Measurements from ENCODE around the gene NBPF11. TPM values are rescaled to one million over a fixed set of nuclear protein-coding genes. Genes with fewer than 3 reads are reported as not detected.

The NBPF11 gene
- total RNA-seq, 2 donors from 2014 or later = 8.5 to 12.3 TPM

DNA sequence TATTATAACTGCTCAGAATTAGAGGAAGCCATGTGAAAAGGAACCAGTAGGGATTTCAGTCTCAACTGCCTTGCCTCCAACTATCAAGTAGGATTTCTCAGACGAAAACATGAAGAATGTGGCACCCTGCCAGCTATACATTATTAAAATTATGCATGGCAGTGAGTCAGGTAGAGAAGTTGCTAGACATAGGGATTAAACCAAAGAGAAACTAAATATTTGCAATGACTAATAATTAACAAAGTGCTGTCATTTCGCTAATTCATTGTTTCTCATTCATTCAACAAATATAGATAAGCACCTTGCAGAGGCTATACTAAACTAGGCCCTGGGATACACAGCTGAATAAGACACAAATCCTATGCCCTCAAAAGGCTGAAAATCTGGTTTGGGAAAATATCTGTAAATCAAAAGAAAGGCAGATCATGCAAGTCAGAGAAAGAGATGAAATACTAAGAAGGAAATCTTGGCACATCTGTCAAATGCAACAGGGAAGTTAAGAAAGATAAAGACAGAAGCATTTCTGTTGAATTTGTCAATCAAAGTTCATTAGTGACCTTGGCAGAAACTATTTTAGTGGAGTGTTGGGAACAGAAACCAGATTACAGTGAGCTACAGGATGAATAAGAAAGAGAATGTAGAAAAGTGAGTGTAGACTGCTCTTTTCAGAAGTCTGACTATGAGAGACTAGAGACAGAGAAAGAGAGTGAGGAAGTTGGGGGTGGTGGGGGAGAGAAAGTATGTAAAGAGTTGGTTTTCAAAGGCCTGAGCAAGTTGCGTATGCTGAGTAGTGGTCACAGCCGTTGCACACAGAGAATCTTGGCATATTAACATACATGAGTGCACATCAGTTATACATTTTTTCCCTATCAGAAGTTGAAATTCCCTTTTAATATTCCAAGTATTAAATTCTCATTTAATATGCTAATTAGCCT lies 14.7 kb upstream of the NBPF11 start:
- ATAC-seq (ENCODE audit: insufficient number of reproducible peaks, low FRiP score, low read depth) = no peak

GRCh38 chr1:148162363-148162762 lies 10.3 kb upstream of the NBPF11 start:
- H3K9me3 ChIP-seq = no peaks in the 10 kb centered on the region
- DNase-seq (ENCODE audit: low spot score) = no peak
- H3K4me3 ChIP-seq = no peak overlapping the region
- TF ChIP-seq, protein P1, sequence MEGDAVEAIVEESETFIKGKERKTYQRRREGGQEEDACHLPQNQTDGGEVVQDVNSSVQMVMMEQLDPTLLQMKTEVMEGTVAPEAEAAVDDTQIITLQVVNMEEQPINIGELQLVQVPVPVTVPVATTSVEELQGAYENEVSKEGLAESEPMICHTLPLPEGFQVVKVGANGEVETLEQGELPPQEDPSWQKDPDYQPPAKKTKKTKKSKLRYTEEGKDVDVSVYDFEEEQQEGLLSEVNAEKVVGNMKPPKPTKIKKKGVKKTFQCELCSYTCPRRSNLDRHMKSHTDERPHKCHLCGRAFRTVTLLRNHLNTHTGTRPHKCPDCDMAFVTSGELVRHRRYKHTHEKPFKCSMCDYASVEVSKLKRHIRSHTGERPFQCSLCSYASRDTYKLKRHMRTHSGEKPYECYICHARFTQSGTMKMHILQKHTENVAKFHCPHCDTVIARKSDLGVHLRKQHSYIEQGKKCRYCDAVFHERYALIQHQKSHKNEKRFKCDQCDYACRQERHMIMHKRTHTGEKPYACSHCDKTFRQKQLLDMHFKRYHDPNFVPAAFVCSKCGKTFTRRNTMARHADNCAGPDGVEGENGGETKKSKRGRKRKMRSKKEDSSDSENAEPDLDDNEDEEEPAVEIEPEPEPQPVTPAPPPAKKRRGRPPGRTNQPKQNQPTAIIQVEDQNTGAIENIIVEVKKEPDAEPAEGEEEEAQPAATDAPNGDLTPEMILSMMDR (IDR thresholded peaks at IDR 0.05) = no peak
- ATAC-seq (ENCODE audit: insufficient number of reproducible peaks, low FRiP score, low read depth) = no peak
- no peaks in the 10 kb centered on the region for H3K4me1 ChIP-seq (ENCODE audit: control insufficient read depth in 1 of 2, low read depth in 2 of 2)
- no peaks in the 10 kb centered on the region for H3K27me3 ChIP-seq (replicated peaks; ENCODE audit: insufficient read depth)
- no peak overlapping the region for H3K27ac ChIP-seq
- no peaks in the 10 kb centered on the region for H3K36me3 ChIP-seq

More for the DNA sequence above, 14.7 kb upstream of the NBPF11 start:
- DNase-seq (ENCODE audit: low spot score) = no peak
- no peak overlapping the region for H3K4me3 ChIP-seq
- H3K27ac ChIP-seq = no peak overlapping the region
- no peaks in the 10 kb centered on the region for H3K4me1 ChIP-seq (ENCODE audit: control insufficient read depth in 1 of 2, low read depth in 2 of 2)
- H3K27me3 ChIP-seq (replicated peaks; ENCODE audit: insufficient read depth) = no peaks in the 10 kb centered on the region
- no peaks in the 10 kb centered on the region for H3K9me3 ChIP-seq
- TF ChIP-seq, protein P1 (IDR thresholded peaks at IDR 0.05) = no peak
- no peaks in the 10 kb centered on the region for H3K36me3 ChIP-seq

- Histone ChIP-seq H3K27ac (no peak overlapping the region), H3K4me3 (no peak overlapping the region), H3K27me3 (replicated peaks; ENCODE audit: insufficient read depth) (no peaks in the 10 kb centered on the region), H3K4me1 (ENCODE audit: control insufficient read depth in 1 of 2, low read depth in 2 of 2) (no peaks in the 10 kb centered on the region), H3K36me3 (no peaks in the 10 kb centered on the region), H3K9me3 (no peaks in the 10 kb centered on the region)
- TF ChIP-seq, protein P1 (IDR thresholded peaks at IDR 0.05) = no peak
- no peak for DNase-seq (ENCODE audit: low spot score)
- no peak for ATAC-seq (ENCODE audit: insufficient number of reproducible peaks, low FRiP score, low read depth)
Measured at GRCh38 chr1:148161053-148161901, 9.2 kb upstream of the NBPF11 start.

- no peaks in the 10 kb centered on the region for H3K4me1 ChIP-seq (ENCODE audit: control insufficient read depth in 1 of 2, low read depth in 2 of 2)
- no peak overlapping the region for H3K4me3 ChIP-seq
- DNase-seq (ENCODE audit: low spot score) (no peak), ATAC-seq (ENCODE audit: insufficient number of reproducible peaks, low FRiP score, low read depth) (no peak)
- H3K27ac ChIP-seq = no peak overlapping the region
- TF ChIP-seq, protein P1 (IDR thresholded peaks at IDR 0.05) = no peak
- no peaks in the 10 kb centered on the region for H3K27me3 ChIP-seq (replicated peaks; ENCODE audit: insufficient read depth)
- no peaks in the 10 kb centered on the region for H3K36me3 ChIP-seq
- no peaks in the 10 kb centered on the region for H3K9me3 ChIP-seq
Measured at GRCh38 chr1:148160343-148161052, 8.4 kb upstream of the NBPF11 start.

GRCh38 chr1:148160048-148160342 lies 7.9 kb upstream of the NBPF11 start:
- no peak for ATAC-seq (ENCODE audit: insufficient number of reproducible peaks, low FRiP score, low read depth)
- no peaks in the 10 kb centered on the region for H3K4me1 ChIP-seq (ENCODE audit: control insufficient read depth in 1 of 2, low read depth in 2 of 2)
- no peak overlapping the region for H3K4me3 ChIP-seq
- no peak overlapping the region for H3K27ac ChIP-seq
- no peaks in the 10 kb centered on the region for H3K9me3 ChIP-seq
- TF ChIP-seq, protein P1 (IDR thresholded peaks at IDR 0.05) = no peak
- DNase-seq (ENCODE audit: low spot score) = no peak
- H3K36me3 ChIP-seq = no peaks in the 10 kb centered on the region
- no peaks in the 10 kb centered on the region for H3K27me3 ChIP-seq (replicated peaks; ENCODE audit: insufficient read depth)

Measured in thoracic aorta (tissue), 2 donors.